Common myeloid progenitor, CD34-positive (primary cell): ENCODE data around the gene CD40.

Source experiments
- CTCF ChIA-PET: fragments of 350-600 bp; sonication (Branson Sonifier 250); formaldehyde crosslinking; loops from one replicate; lab custom pipeline; 2021; ENCODE audit warnings: antibody characterized with exemption; lab: Charles Lee
- POLR2A ChIA-PET: fragments of 350-600 bp; sonication (Branson Sonifier 250); formaldehyde crosslinking; loops from one replicate; lab custom pipeline; 2021; ENCODE audit warnings: antibody characterized with exemption; lab: Charles Lee
- DNase-seq, 3 donors: peaks; one replicate each; pipeline versions ENCODE4 v3.0.0 to v3.0.0-alpha.2; 2013
- H3K27ac ChIP-seq, 2 experiments: 1 replicate in 1 of 2; 2 replicates in 1 of 2; pipeline ENCODE4 v1.7.0; 2013; ENCODE audit warnings: inconsistent platforms in 2 of 2, low read length in 2 of 2, mild to moderate bottlenecking in 2 of 2, low read depth in 1 of 2, moderate library complexity in 1 of 2; ENCODE audit not compliant: severe bottlenecking in 2 of 2, insufficient read depth in 1 of 2, poor library complexity in 1 of 2
- H3K27me3 ChIP-seq, 5 experiments: replicated peaks in 2 of 5; 1 replicate in 3 of 5; 2 replicates in 2 of 5; pipeline versions ENCODE4 v1.6.1 to v1.7.0; 2013; ENCODE audit warnings: low read length in 4 of 5, mild to moderate bottlenecking in 2 of 5, moderate library complexity in 2 of 5, inconsistent platforms in 1 of 5; ENCODE audit not compliant: insufficient read depth in 5 of 5, control insufficient read depth in 4 of 5
- H3K36me3 ChIP-seq, 4 experiments: 1 replicate in 2 of 4; 2 replicates in 2 of 4; pipeline versions ENCODE4 v1.6.1 to v1.7.0; 2013; ENCODE audit warnings: low read length in 3 of 4, control low read depth in 1 of 4, mild to moderate bottlenecking in 1 of 4; ENCODE audit not compliant: control insufficient read depth in 4 of 4, insufficient read depth in 4 of 4
- H3K4me1 ChIP-seq, 4 experiments: 1 replicate in 3 of 4; 2 replicates in 1 of 4; pipeline versions ENCODE4 v1.6.1 to v1.7.1; 2013; ENCODE audit warnings: low read length in 3 of 4, mild to moderate bottlenecking in 3 of 4, control low read depth in 1 of 4, inconsistent platforms in 1 of 4, moderate library complexity in 1 of 4; ENCODE audit not compliant: control insufficient read depth in 4 of 4, insufficient read depth in 4 of 4; ENCODE audit errors: control extremely low read depth in 1 of 4
- H3K4me3 ChIP-seq, 7 experiments: 1 replicate in 4 of 7; 2 replicates in 3 of 7; pipeline versions ENCODE4 v1.5.1 to v1.7.0; 2013; ENCODE audit warnings: mild to moderate bottlenecking in 7 of 7, low read length in 6 of 7, moderate library complexity in 6 of 7, inconsistent platforms in 2 of 7, low read depth in 2 of 7, control low read depth in 1 of 7; ENCODE audit not compliant: insufficient read depth in 4 of 7, control insufficient read depth in 1 of 7; ENCODE audit errors: extremely low read depth in 1 of 7
- H3K9me3 ChIP-seq, 5 experiments: 1 replicate in 4 of 5; 2 replicates in 1 of 5; pipeline versions ENCODE4 v1.6.1 to v1.7.1; 2013; ENCODE audit warnings: low read length in 4 of 5, mild to moderate bottlenecking in 2 of 5, inconsistent platforms in 1 of 5, low read depth in 1 of 5, moderate library complexity in 1 of 5; ENCODE audit not compliant: control insufficient read depth in 4 of 5, insufficient read depth in 2 of 5; ENCODE audit errors: control extremely low read depth in 1 of 5
- WGBS: methylation state at CpG from one replicate; pipeline ENCODE4 v1.1.5; 2013; ENCODE audit not compliant: insufficient coverage; 5-methylcytosine and 5-hydroxymethylcytosine counted together

CD40 gene

GRCh38 chr20:46134716-46135115 is 16.6 kb downstream of the CD40 start:
- Histone ChIP-seq H3K27ac (no peak overlapping the region), H3K36me3 (no peaks in the 10 kb centered on the region), H3K4me1 (no peaks in the 10 kb centered on the region), H3K9me3 (no peaks in the 10 kb centered on the region), H3K4me3 (no peak overlapping the region), H3K27me3 (peaks cover 3 to 33% (median 12%) of the 10 kb centered on the region in 5 experiments)
- CTCF ChIA-PET = interaction anchor here (0.9 to 1.4 kb wide), 3 partner anchors 38 to 303 kb away, joined by 3 to 4 read pairs (median 4); no protein-coding TSS in a partner anchor
- WGBS = 87% methylated on average over 5 of the region's 7 CpGs
- DNase-seq = no peak
- POLR2A ChIA-PET = no interaction called here

GRCh38 chr20:46135856-46136633 is 17.9 kb downstream of the CD40 start:
- WGBS = 73% methylated on average over 11 of the region's 12 CpGs
- Histone ChIP-seq H3K4me3 (no peak overlapping the region), H3K4me1 (no peaks in the 10 kb centered on the region), H3K36me3 (no peaks in the 10 kb centered on the region), H3K9me3 (no peaks in the 10 kb centered on the region), H3K27me3 (peaks cover 3 to 26% (median 9%) of the 10 kb centered on the region in 5 experiments), H3K27ac (no peak overlapping the region)
- CTCF ChIA-PET = interaction anchor here (1.1 to 1.4 kb wide), 2 partner anchors 37 kb away, joined by 3 to 4 read pairs; no protein-coding TSS in a partner anchor
- DNase-seq = no peak
- POLR2A ChIA-PET = no interaction called here

GRCh38 chr20:46137816-46138215 is 19.7 kb downstream of the CD40 start:
- POLR2A ChIA-PET = no interaction called here
- WGBS = 80% methylated on average over 1 of the region's 5 CpGs
- CTCF ChIA-PET = interaction anchor here (2.1 kb wide), 1 partner anchor 40 kb away, joined by 4 read pairs; no protein-coding TSS in a partner anchor
- Histone ChIP-seq H3K27ac (no peak overlapping the region), H3K27me3 (peaks cover 0 to 29% (median 17%) of the 10 kb centered on the region in 5 experiments), H3K36me3 (no peaks in the 10 kb centered on the region), H3K4me1 (no peaks in the 10 kb centered on the region), H3K4me3 (no peak overlapping the region), H3K9me3 (no peaks in the 10 kb centered on the region)
- DNase-seq = no peak

GRCh38 chr20:46139266-46139889 is 21.3 kb downstream of the CD40 start:
- CTCF ChIA-PET = interaction anchor here (0.8 kb wide), 1 partner anchor 11 kb away, joined by 3 read pairs; no protein-coding TSS in a partner anchor

GRCh38 chr20:46139908-46140482 is 21.9 kb downstream of the CD40 start:
- DNase-seq = no peak
- Histone ChIP-seq H3K27me3 (peaks cover 0 to 27% (median 17%) of the 10 kb centered on the region in 5 experiments), H3K27ac (no peak overlapping the region), H3K36me3 (no peaks in the 10 kb centered on the region), H3K9me3 (no peaks in the 10 kb centered on the region), H3K4me3 (no peak overlapping the region), H3K4me1 (no peaks in the 10 kb centered on the region)
- WGBS = 75% methylated on average over 5 of the region's 5 CpGs
- POLR2A ChIA-PET = no interaction called here
- CTCF ChIA-PET = interaction anchor here (0.6 to 1.2 kb wide), 2 partner anchors 12 to 19 kb away, joined by 3 to 4 read pairs; no protein-coding TSS in a partner anchor

More at GRCh38 chr20:46139266-46139889, 21.3 kb downstream of the CD40 start:
- Histone ChIP-seq H3K4me3 (no peak overlapping the region), H3K27ac (no peak overlapping the region), H3K9me3 (no peaks in the 10 kb centered on the region), H3K36me3 (no peaks in the 10 kb centered on the region), H3K27me3 (peaks cover 0 to 27% (median 17%) of the 10 kb centered on the region in 5 experiments), H3K4me1 (no peaks in the 10 kb centered on the region)
- 92% methylated on average over 7 of the region's 8 CpGs for WGBS
- POLR2A ChIA-PET = no interaction called here
- DNase-seq = no peak

- Histone ChIP-seq H3K9me3 (no peaks in the 10 kb centered on the region), H3K4me1 (no peaks in the 10 kb centered on the region), H3K36me3 (no peaks in the 10 kb centered on the region), H3K27ac (no peak overlapping the region), H3K4me3 (no peak overlapping the region), H3K27me3 (peaks cover 3 to 27% (median 24%) of the 10 kb centered on the region in 5 experiments)
- CTCF ChIA-PET = interaction anchor here (1.0 kb wide), 1 partner anchor 14 kb away, joined by 3 read pairs; no protein-coding TSS in a partner anchor
- POLR2A ChIA-PET = no interaction called here
- 68% methylated on average over 4 of the region's 5 CpGs for WGBS
- no peak for DNase-seq
Observed at GRCh38 chr20:46142124-46142523, 24.0 kb downstream of the CD40 start.
